HG03064 (cell line): ENCODE results near the gene SPTBN1.

ENCODE experiments used
- ATAC-seq: cut with Tn5 transposase; IDR thresholded peaks from one replicate; pipeline ENCODE4 v1.9.1; 2021; ENCODE audit warnings: low read depth; ENCODE audit not compliant: unreplicated experiment

The SPTBN1 gene

GRCh38 chr2:54566896-54567295 lies 110.8 kb downstream of the SPTBN1 start:
- no peak for ATAC-seq

- no peak for ATAC-seq
Observed at GRCh38 chr2:54568876-54569321, 112.8 kb downstream of the SPTBN1 start.

DNA sequence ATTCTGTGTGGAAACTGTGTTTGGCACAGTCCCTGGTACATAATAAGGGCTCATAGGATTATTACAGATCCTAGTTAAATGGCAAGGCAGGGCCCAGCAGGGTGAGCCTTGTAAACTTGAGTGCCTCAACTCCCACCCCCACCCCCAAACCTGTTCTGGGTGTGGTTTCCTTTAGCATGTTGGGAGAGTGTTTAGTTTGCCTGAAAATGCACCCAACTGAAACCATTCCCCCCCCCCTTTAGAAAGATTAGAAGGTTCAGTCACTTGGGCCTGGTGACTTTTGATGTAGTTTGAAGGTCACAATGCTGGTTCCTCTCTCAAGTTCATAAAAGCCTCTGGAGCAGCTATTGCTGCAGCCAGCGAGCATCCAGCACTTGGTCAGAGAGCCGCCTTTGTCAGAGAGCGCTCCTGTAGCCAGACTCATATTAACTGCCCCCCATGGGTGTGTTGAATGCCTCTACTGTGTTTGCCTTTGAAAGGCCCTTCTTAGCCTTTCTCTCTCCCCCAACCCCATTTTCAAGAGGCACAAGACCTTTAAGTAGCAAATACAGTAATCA lies 113.7 kb downstream of the SPTBN1 start:
- ATAC-seq, result no peak

GRCh38 chr2:54570321-54570855 lies 114.3 kb downstream of the SPTBN1 start:
- ATAC-seq, result no peak

DNA sequence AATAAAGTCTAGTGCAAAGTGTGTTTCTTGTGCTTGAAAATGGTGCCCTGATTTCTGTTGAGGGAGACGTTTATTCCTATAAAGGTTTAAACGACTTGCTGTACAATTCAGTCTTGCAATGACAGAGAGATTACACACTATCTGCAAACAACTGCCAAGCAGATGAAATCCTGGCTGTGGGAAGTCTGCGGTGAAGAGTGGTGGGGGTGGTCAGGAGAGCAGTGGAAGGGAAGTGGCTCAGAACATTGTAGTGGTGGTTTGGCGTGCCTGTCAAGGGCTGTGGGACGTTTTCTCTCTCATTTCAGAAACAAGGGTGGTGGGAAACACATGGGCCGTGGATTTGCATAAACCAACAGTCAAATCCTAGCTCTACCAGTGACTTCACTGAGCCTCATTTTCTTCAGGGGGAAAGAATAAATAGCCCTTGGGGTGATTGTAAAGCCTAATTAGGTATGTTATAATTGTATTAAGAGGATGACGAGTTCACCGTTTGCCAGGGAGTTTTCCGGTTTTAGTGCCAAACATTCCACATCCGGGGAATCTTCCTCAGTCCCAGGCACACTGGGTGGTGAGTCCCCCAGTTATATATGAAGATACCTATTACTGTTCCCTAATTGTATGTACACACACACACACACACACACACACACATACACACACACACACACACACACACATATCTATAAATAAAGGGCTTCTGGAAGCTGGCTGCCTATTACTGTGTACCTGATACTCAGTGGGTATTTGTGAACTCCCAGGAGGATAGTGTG lies 115.0 kb downstream of the SPTBN1 start:
- peak; percentile 46 for ATAC-seq

DNA sequence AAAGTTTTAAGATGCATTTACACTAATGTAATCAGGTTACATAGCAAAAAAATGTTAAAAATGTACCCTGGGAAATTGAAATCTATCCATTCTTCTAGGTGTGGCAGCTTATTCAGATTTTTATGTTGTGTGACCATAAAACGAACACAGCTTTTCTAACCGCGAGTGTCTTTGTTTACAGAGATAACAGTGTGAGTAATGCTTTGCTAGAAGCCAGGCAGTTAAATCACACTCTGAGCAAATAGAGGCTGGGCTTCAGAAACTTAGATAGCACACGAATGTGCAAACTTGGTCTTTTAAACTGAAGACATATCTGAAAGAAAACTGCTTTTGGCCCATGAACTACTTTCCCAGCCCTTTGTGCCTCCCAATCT lies 116.1 kb downstream of the SPTBN1 start:
- no peak for ATAC-seq

GRCh38 chr2:54572636-54573536 lies 116.8 kb downstream of the SPTBN1 start:
- no peak for ATAC-seq

- no peak for ATAC-seq
Observed at GRCh38 chr2:54573537-54573919, 117.4 kb downstream of the SPTBN1 start.

- peak; percentile 39 for ATAC-seq
Observed at GRCh38 chr2:54574107-54574859, 118.2 kb downstream of the SPTBN1 start.

DNA sequence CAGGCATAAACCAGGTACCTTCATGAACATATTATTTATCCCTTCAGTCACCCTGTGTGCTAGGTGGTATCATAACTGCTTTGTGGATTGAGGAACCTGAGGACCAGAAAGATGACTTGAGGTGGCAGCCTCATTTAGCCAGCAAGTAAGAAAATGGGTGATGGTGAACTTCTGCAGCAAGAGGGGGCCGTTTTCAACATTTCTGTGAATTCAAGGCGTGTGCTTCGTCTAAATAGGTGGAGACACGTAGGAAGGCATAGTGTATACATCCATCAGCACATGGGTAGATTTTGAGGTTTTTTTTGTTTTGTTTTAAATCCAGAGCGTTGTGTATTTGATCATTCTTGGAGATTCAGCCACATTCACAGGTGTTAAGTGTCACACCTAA lies 118.7 kb downstream of the SPTBN1 start:
- no peak for ATAC-seq

DNA sequence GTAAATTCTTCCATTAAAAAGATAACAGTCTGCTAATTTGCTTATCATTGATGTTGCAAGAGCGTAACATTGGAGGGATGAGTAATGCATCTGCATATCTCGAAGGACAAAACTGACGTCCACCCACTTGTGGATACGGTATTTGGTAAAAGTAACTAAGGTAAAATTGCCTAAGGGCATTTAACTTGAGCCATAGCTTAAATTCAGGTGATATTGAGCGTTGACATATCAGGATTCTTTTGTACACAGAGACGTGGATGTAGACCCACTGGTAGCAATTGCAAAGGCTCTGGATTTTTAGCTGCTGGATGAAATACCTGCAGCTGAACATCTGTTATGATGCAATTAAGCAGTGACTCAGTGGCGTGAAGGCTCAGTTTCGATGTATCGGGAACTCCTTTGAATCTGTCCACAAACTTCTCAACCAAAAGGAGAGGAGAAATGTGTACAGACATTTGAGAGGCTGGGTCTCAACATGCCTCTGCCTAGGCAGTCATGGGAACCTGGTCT lies 119.3 kb downstream of the SPTBN1 start:
- ATAC-seq, result no peak

DNA sequence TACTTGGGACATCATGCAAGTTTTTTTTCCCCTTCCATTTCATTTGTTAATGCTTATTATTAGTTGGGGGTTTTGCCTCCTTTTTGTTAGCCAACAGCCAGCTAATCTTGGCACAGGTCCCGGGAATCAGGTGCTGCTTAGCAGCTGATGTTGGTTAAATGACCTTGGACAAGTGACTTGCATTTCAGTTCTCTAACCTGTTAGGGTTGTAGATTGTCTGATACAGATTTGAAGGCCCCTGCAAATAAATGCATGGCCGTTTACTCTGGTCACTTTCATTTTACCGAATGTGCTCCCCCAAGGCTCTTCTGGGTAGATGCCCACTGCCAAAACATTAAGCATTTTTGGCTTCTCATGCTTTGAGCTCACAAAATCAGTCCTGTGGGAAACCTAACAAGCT lies 120.9 kb downstream of the SPTBN1 start:
- ATAC-seq, result no peak

DNA sequence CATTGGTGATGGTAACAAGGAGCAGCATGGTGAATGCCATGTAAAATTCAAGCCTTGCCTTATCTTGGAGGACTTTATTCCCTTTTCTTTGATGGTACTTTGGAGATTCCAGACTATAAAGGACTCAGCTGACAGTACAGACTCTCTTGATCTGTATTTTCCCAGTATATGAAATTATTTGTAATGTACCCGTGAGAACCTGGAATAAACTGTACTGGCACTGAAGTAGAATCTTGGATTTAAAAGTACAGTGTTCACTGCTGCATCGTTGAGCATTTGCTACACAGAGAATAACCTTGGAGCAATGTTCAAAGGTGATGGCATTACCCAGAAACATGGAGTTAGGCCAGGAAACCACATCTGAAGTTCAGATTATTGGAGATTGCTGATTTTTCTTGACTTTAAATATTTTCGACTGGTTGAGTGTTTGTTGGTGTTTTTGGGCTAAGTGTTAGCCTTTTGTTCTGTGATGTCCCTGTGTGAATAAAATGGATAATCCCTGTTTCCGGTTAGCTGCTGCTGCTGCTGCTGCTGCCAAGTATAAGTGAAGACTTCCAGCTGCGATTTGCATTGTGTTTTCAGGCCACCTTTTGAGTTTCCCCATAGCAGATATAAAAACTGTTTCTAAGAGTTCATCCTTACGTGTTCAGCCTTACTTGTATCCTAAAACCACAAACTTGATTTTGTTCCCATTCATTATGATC lies 122.0 kb downstream of the SPTBN1 start:
- ATAC-seq, result no peak

GRCh38 chr2:54578648-54579045 lies 122.5 kb downstream of the SPTBN1 start:
- no peak for ATAC-seq

- no peak for ATAC-seq
Observed at GRCh38 chr2:54579061-54579681, 123.0 kb downstream of the SPTBN1 start.

GRCh38 chr2:54579682-54580620 lies 123.8 kb downstream of the SPTBN1 start:
- ATAC-seq, result peak; percentile 76

GRCh38 chr2:54581326-54582039 lies 125.4 kb downstream of the SPTBN1 start:
- no peak for ATAC-seq
